Measurements from ENCODE around the gene USP21.

The USP21 gene

DNA sequence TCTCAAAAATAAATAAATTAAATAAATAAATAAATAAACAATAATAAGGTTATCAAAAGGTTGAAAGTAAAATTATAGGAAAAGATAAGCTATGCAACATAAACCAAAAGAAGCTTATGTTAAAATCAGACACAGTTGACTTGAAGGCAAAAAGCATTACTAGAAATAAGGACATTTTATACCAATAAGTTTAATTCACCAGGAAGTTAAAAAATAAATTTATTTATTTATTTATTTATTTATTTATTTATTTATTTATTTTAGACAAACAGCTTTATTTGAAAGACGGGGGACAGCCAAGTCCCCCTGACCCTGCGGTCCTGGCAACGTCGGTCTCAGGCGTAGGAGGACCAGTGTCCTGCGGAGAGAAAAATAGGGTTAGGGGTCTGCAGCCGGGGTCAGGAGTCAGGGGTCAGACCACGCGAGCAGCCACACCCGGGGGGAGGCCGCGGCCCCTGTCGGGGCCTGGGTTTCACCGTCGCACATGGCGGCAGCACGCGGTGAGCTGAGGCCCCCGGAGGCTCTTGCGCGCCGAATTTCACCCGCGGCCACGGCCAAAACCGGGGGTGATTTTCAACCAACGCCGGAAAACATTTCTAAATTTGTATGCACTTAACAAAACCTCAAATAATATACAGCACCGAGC is 18.4 kb upstream of the USP21 start:
- H3K36me3 ChIP-seq (ENCODE audit: control insufficient read depth, insufficient read depth, low read length), result no peaks in the 10 kb centered on the region
- no peak overlapping the region for H3K4me3 ChIP-seq (ENCODE audit: low read length)
- no peak overlapping the region for H3K9ac ChIP-seq (ENCODE audit: low read length)
- H3K27ac ChIP-seq (ENCODE audit: low read depth, low read length), result no peak overlapping the region
- no peaks in the 10 kb centered on the region for H3K4me1 ChIP-seq (ENCODE audit: control insufficient read depth, insufficient read depth, low read length)
- no peaks in the 10 kb centered on the region for H3K27me3 ChIP-seq (ENCODE audit: control insufficient read depth, insufficient read depth, low read length)

GRCh38 chr1:161145832-161146231 is 13.5 kb upstream of the USP21 start:
- no peak overlapping the region for H3K9ac ChIP-seq (ENCODE audit: low read length)

GRCh38 chr1:161153176-161153575 is 6.1 kb upstream of the USP21 start:
- H3K4me1 ChIP-seq (ENCODE audit: control insufficient read depth, insufficient read depth, low read length), result no peaks in the 10 kb centered on the region
- H3K27me3 ChIP-seq (ENCODE audit: control insufficient read depth, insufficient read depth, low read length), result no peaks in the 10 kb centered on the region
- H3K27ac ChIP-seq (ENCODE audit: low read depth, low read length), result peak overlapping the region; percentile 9
- no peaks in the 10 kb centered on the region for H3K36me3 ChIP-seq (ENCODE audit: control insufficient read depth, insufficient read depth, low read length)
- H3K9ac ChIP-seq (ENCODE audit: low read length), result no peak overlapping the region
- H3K4me3 ChIP-seq (ENCODE audit: low read length), result peak overlapping the region; percentile 93

More at GRCh38 chr1:161145832-161146231, 13.5 kb upstream of the USP21 start:
- Histone ChIP-seq H3K36me3 (ENCODE audit: control insufficient read depth, insufficient read depth, low read length) (no peaks in the 10 kb centered on the region), H3K27me3 (ENCODE audit: control insufficient read depth, insufficient read depth, low read length) (no peaks in the 10 kb centered on the region), H3K4me1 (ENCODE audit: control insufficient read depth, insufficient read depth, low read length) (no peaks in the 10 kb centered on the region), H3K27ac (ENCODE audit: low read depth, low read length) (no peak overlapping the region), H3K4me3 (ENCODE audit: low read length) (no peak overlapping the region)

DNA sequence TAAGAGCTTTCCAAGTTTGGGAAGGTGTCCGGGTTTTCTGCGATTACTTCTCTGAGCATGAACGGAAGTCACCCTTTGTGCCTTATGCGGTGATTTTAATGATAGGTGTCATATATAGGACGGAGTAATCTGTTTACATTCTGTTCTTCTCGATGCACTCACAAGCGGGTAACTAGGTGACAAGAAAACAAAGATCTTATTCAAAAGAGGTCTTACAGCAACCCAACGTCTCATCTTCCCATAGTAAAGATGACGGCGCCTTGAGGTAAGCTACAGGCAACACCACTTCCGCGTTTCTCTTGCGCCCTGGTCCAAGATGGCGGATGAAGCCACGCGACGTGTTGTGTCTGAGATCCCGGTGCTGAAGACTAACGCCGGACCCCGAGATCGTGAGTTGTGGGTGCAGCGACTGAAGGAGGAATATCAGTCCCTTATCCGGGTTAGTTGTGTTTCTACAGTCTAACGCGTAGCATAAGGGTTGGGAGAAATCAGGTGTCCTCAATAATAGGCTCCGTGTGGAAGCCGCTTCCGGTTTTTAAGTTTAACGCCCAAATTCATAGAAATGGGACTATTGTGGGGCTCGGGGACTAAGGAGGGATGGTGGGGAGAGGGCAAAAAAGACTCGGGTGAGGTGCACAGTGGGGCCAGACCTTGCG is 5.5 kb upstream of the USP21 start, which contains the start of gene UFC1:
Gene UFC1 (plus strand): TSS at position 297 of the 656 bp plus-strand sequence. CDS start 20 bp downstream, at position 317.
- Histone ChIP-seq H3K27ac (ENCODE audit: low read depth, low read length) (peak within 1 kb of the TSS; percentile 94), H3K27me3 (ENCODE audit: control insufficient read depth, insufficient read depth, low read length) (no peaks in the 10 kb centered on the region), H3K4me1 (ENCODE audit: control insufficient read depth, insufficient read depth, low read length) (peaks cover 2% of the 10 kb centered on the region), H3K36me3 (ENCODE audit: control insufficient read depth, insufficient read depth, low read length) (no peaks in the 10 kb centered on the region), H3K4me3 (ENCODE audit: low read length) (peak within 1 kb of the TSS; percentile 93), H3K9ac (ENCODE audit: low read length) (peak within 1 kb of the TSS; percentile 87)

- H3K27ac ChIP-seq (ENCODE audit: low read depth, low read length), result no peak overlapping the region
- H3K36me3 ChIP-seq (ENCODE audit: control insufficient read depth, insufficient read depth, low read length), result peaks cover 5% of the 10 kb centered on the region
- H3K9ac ChIP-seq (ENCODE audit: low read length), result no peak overlapping the region
- no peak overlapping the region for H3K4me3 ChIP-seq (ENCODE audit: low read length)
- H3K4me1 ChIP-seq (ENCODE audit: control insufficient read depth, insufficient read depth, low read length), result peaks cover 10% of the 10 kb centered on the region
- H3K27me3 ChIP-seq (ENCODE audit: control insufficient read depth, insufficient read depth, low read length), result no peaks in the 10 kb centered on the region
These were observed 1.4 kb upstream of the USP21 start for GRCh38 chr1:161157867-161158266.

GRCh38 chr1:161158316-161159010 is 837 bp upstream of the USP21 start:
- Histone ChIP-seq H3K4me3 (ENCODE audit: low read length) (peak overlapping the region; percentile 92), H3K27ac (ENCODE audit: low read depth, low read length) (peak overlapping the region; percentile 85), H3K27me3 (ENCODE audit: control insufficient read depth, insufficient read depth, low read length) (no peaks in the 10 kb centered on the region), H3K4me1 (ENCODE audit: control insufficient read depth, insufficient read depth, low read length) (peaks cover 10% of the 10 kb centered on the region), H3K36me3 (ENCODE audit: control insufficient read depth, insufficient read depth, low read length) (peaks cover 6% of the 10 kb centered on the region), H3K9ac (ENCODE audit: low read length) (peak overlapping the region; percentile 61)

- H3K27ac ChIP-seq (ENCODE audit: low read depth, low read length), result peak overlapping the region; percentile 85
- H3K36me3 ChIP-seq (ENCODE audit: control insufficient read depth, insufficient read depth, low read length), result peaks cover 6% of the 10 kb centered on the region
- H3K9ac ChIP-seq (ENCODE audit: low read length), result peak overlapping the region; percentile 85
- peak overlapping the region; percentile 92 for H3K4me3 ChIP-seq (ENCODE audit: low read length)
- peaks cover 10% of the 10 kb centered on the region for H3K4me1 ChIP-seq (ENCODE audit: control insufficient read depth, insufficient read depth, low read length)
- no peaks in the 10 kb centered on the region for H3K27me3 ChIP-seq (ENCODE audit: control insufficient read depth, insufficient read depth, low read length)
These were observed 578 bp downstream of the USP21 start for GRCh38 chr1:161159913-161160243.

DNA sequence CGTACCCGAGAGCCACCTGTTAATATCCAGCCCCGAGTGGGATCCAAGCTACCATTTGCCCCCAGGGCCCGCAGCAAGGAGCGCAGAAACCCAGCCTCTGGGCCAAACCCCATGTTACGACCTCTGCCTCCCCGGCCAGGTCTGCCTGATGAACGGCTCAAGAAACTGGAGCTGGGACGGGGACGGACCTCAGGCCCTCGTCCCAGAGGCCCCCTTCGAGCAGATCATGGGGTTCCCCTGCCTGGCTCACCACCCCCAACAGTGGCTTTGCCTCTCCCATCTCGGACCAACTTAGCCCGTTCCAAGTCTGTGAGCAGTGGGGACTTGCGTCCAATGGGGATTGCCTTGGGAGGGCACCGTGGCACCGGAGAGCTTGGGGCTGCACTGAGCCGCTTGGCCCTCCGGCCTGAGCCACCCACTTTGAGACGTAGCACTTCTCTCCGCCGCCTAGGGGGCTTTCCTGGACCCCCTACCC is 1.4 kb downstream of the USP21 start:
- Histone ChIP-seq H3K4me1 (ENCODE audit: control insufficient read depth, insufficient read depth, low read length) (peaks cover 10% of the 10 kb centered on the region), H3K36me3 (ENCODE audit: control insufficient read depth, insufficient read depth, low read length) (peaks cover 6% of the 10 kb centered on the region), H3K27ac (ENCODE audit: low read depth, low read length) (no peak overlapping the region), H3K27me3 (ENCODE audit: control insufficient read depth, insufficient read depth, low read length) (no peaks in the 10 kb centered on the region), H3K4me3 (ENCODE audit: low read length) (no peak overlapping the region), H3K9ac (ENCODE audit: low read length) (no peak overlapping the region)

- Histone ChIP-seq H3K27me3 (ENCODE audit: control insufficient read depth, insufficient read depth, low read length) (no peaks in the 10 kb centered on the region), H3K9ac (ENCODE audit: low read length) (no peak overlapping the region), H3K4me3 (ENCODE audit: low read length) (no peak overlapping the region), H3K36me3 (ENCODE audit: control insufficient read depth, insufficient read depth, low read length) (peaks cover 6% of the 10 kb centered on the region), H3K4me1 (ENCODE audit: control insufficient read depth, insufficient read depth, low read length) (peaks cover 10% of the 10 kb centered on the region), H3K27ac (ENCODE audit: low read depth, low read length) (no peak overlapping the region)
These were observed 2.4 kb downstream of the USP21 start for GRCh38 chr1:161161652-161162051.

- no peak overlapping the region for H3K9ac ChIP-seq (ENCODE audit: low read length)
- H3K27me3 ChIP-seq (ENCODE audit: control insufficient read depth, insufficient read depth, low read length), result no peaks in the 10 kb centered on the region
- no peak overlapping the region for H3K4me3 ChIP-seq (ENCODE audit: low read length)
- no peak overlapping the region for H3K27ac ChIP-seq (ENCODE audit: low read depth, low read length)
- peaks cover 6% of the 10 kb centered on the region for H3K36me3 ChIP-seq (ENCODE audit: control insufficient read depth, insufficient read depth, low read length)
- peaks cover 13% of the 10 kb centered on the region for H3K4me1 ChIP-seq (ENCODE audit: control insufficient read depth, insufficient read depth, low read length)
These were observed 2.8 kb downstream of the USP21 start for GRCh38 chr1:161162052-161162451.

- H3K9ac ChIP-seq (ENCODE audit: low read length), result no peak overlapping the region
- peaks cover 15% of the 10 kb centered on the region for H3K4me1 ChIP-seq (ENCODE audit: control insufficient read depth, insufficient read depth, low read length)
- H3K27me3 ChIP-seq (ENCODE audit: control insufficient read depth, insufficient read depth, low read length), result no peaks in the 10 kb centered on the region
- H3K36me3 ChIP-seq (ENCODE audit: control insufficient read depth, insufficient read depth, low read length), result peaks cover 6% of the 10 kb centered on the region
- no peak overlapping the region for H3K4me3 ChIP-seq (ENCODE audit: low read length)
- H3K27ac ChIP-seq (ENCODE audit: low read depth, low read length), result no peak overlapping the region
These were observed 3.5 kb downstream of the USP21 start for GRCh38 chr1:161162806-161163205.

GRCh38 chr1:161163793-161164192 is 4.5 kb downstream of the USP21 start:
- peaks cover 6% of the 10 kb centered on the region for H3K36me3 ChIP-seq (ENCODE audit: control insufficient read depth, insufficient read depth, low read length)
- no peaks in the 10 kb centered on the region for H3K27me3 ChIP-seq (ENCODE audit: control insufficient read depth, insufficient read depth, low read length)
- peaks cover 13% of the 10 kb centered on the region for H3K4me1 ChIP-seq (ENCODE audit: control insufficient read depth, insufficient read depth, low read length)
- no peak overlapping the region for H3K9ac ChIP-seq (ENCODE audit: low read length)
- no peak overlapping the region for H3K27ac ChIP-seq (ENCODE audit: low read depth, low read length)
- no peak overlapping the region for H3K4me3 ChIP-seq (ENCODE audit: low read length)
